ENCODE measurements around the gene SNRNP35.
A peak's percentile ranks its signal among the peaks of the same experiment; 100 is the strongest.
"Not testable (repeated sequence)": the region's sequence is repeated elsewhere in the genome, so short reads cannot be mapped to it uniquely, and the experiment has no call there.

Gene SNRNP35

GRCh38 chr12:123457980-123458779 is at the start of gene SNRNP35:
TSS of gene SNRNP35 (plus strand) at chr12:123458139. CDS start at chr12:123465541, 7,402 bp downstream.
- DNase-seq = peak; percentile 94

GRCh38 chr12:123408619-123409018 is 49.3 kb upstream of the SNRNP35 start:
- not testable (repeated sequence) for DNase-seq

- not testable (repeated sequence) for DNase-seq
Measured at GRCh38 chr12:123409284-123410040, 48.5 kb upstream of the SNRNP35 start.

- DNase-seq = no peak
Measured at GRCh38 chr12:123410041-123410412, 47.9 kb upstream of the SNRNP35 start.

GRCh38 chr12:123421314-123421713 is 36.6 kb upstream of the SNRNP35 start:
- no peak for DNase-seq

- DNase-seq = no peak
Measured at GRCh38 chr12:123427036-123427769, 30.7 kb upstream of the SNRNP35 start.

GRCh38 chr12:123428591-123428990 is 29.3 kb upstream of the SNRNP35 start:
- DNase-seq = no peak

- not testable (repeated sequence) for DNase-seq
Measured at GRCh38 chr12:123429101-123429500, 28.8 kb upstream of the SNRNP35 start.

- not testable (repeated sequence) for DNase-seq
Measured at GRCh38 chr12:123431951-123432817, 25.8 kb upstream of the SNRNP35 start.

GRCh38 chr12:123433615-123434014 is 24.3 kb upstream of the SNRNP35 start:
- no peak for DNase-seq

GRCh38 chr12:123435636-123436016 is 22.3 kb upstream of the SNRNP35 start:
- no peak for DNase-seq

- DNase-seq = peak; percentile 84
Measured at GRCh38 chr12:123436017-123436964, 21.6 kb upstream of the SNRNP35 start, which contains the start of gene RILPL2. TSS of gene RILPL2 (minus strand) at chr12:123436684. CDS start at chr12:123436420, 264 bp downstream.

GRCh38 chr12:123441523-123442164 is 16.3 kb upstream of the SNRNP35 start:
- no peak for DNase-seq

GRCh38 chr12:123442774-123443173 is 15.2 kb upstream of the SNRNP35 start:
- DNase-seq = no peak

GRCh38 chr12:123444092-123445026 is 13.6 kb upstream of the SNRNP35 start:
- no peak for DNase-seq

GRCh38 chr12:123445388-123446332 is 12.3 kb upstream of the SNRNP35 start:
- peak; percentile 24 for DNase-seq

GRCh38 chr12:123446333-123446713 is 11.6 kb upstream of the SNRNP35 start:
- DNase-seq = no peak

- DNase-seq = no peak
Measured at GRCh38 chr12:123449249-123449733, 8.6 kb upstream of the SNRNP35 start.
